Sigmoid colon (tissue), 4 donors: Measurements from ENCODE around the gene CXCL5.

Experiments used
- POLR2AphosphoS5 ChIP-seq, 4 donors: sonication (generic); formaldehyde crosslinking; IDR thresholded peaks; one replicate each; pipeline ENCODE4 v1.6.1; 2017; ENCODE audit warnings: antibody characterized with exemption in 4 of 4
- TF ChIP-seq, protein P1 (sequence below), 4 experiments: fragments of 450-650 bp in 3 of 4; fragments of 200-600 bp in 1 of 4; IDR thresholded peaks; one replicate each; pipeline ENCODE4 v1.5.1; 2016 to 2019; ENCODE audit warnings: antibody characterized with exemption in 4 of 4, mild to moderate bottlenecking in 3 of 4, moderate library complexity in 2 of 4

GRCh38 chr4:74030285-74030684 is 31.8 kb upstream of the CXCL5 start:
- TF ChIP-seq, protein P1, sequence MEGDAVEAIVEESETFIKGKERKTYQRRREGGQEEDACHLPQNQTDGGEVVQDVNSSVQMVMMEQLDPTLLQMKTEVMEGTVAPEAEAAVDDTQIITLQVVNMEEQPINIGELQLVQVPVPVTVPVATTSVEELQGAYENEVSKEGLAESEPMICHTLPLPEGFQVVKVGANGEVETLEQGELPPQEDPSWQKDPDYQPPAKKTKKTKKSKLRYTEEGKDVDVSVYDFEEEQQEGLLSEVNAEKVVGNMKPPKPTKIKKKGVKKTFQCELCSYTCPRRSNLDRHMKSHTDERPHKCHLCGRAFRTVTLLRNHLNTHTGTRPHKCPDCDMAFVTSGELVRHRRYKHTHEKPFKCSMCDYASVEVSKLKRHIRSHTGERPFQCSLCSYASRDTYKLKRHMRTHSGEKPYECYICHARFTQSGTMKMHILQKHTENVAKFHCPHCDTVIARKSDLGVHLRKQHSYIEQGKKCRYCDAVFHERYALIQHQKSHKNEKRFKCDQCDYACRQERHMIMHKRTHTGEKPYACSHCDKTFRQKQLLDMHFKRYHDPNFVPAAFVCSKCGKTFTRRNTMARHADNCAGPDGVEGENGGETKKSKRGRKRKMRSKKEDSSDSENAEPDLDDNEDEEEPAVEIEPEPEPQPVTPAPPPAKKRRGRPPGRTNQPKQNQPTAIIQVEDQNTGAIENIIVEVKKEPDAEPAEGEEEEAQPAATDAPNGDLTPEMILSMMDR (IDR thresholded peaks at IDR 0.05) = no peak
- no peak for TF ChIP-seq POLR2AphosphoS5 (IDR thresholded peaks at IDR 0.05)
